GM19324 (cell line): ENCODE results near the gene NOXO1.

Experiments
- ATAC-seq: cut with Tn5 transposase; IDR thresholded peaks from one replicate; pipeline ENCODE4 v1.9.1; 2021; ENCODE audit warnings: mild to moderate bottlenecking, moderate library complexity; ENCODE audit not compliant: unreplicated experiment, low FRiP score

Gene NOXO1

GRCh38 chr16:1982013-1982433 lies 754 bp upstream of the NOXO1 start:
- ATAC-seq: no peak

- ATAC-seq: no peak
These were observed 540 bp downstream of the NOXO1 start for GRCh38 chr16:1980770-1981087.

DNA sequence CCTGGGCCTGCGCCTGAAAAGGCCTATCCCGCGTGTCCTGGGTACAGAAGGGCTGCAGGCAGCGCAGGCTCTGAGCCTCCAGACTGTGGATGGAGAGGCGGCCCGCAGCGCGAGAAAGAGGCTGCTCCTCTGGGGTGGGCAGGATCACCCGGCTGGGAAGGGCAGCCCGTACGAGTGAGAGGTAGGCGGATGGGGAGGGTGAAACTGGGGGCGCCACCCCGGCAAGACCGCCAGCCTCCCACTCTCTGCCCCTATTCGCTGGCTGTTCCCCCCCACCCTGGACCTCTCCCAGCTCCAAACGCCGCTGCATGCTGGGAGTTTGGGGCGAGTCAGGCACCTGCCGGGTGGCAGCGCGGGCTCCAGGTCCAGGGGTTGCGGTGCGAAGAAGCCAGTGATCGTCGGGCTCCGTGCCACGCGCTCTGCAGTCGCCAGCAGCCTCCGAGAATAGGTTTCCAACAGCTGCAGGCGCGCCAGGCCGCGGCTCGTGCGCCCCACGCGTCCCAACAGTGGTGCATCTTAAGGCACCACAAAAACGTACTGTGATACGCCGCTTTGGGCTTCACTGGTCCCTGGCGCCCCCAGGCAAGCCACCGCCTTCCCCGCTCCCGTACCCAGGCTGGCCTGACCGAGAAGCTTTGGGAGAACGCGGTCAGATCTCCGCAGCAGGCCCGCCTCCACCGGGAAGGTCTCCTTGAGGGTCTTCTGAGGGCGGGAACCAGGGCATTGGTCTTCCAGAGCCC lies 1.1 kb downstream of the NOXO1 start:
- no peak for ATAC-seq

DNA sequence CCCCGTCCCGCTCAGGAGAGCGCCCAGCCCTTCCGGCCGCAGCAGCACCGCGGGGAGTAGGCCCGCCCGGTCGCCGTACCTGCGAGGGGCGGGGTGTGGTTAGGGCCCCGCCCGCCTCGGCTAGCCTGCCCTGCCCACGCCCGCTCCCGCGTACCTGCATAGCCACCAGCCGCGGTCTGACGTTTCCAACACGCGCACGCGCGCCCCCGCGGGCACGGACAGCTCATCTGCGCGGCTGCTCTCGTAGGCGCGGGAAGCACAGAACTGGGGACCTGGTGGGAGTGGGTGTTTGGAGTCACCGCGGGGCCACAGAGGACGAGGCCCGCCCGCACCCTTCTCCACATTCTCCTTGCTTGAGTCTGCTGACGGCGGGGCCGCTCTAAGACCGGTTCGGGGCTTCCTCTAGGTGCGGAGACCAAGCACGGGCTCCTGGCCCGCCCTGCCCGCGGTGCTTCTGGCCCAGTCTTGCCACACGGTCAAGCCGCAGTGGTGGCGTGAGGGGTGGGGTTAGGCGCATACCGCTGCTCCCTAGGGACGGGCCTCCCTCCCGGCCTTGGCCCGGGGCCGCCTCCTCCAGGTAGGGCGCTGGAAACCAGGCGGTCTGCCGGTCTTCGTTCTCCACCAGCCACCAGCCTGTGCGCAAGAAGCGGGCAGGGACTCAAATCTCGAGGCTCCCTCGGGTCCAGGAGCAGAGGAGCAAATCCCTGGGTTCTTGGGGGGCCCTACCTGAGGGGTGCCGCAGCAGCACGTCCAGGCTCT lies 1.8 kb downstream of the NOXO1 start:
- ATAC-seq: no peak

GRCh38 chr16:1978476-1979120 lies 2.7 kb downstream of the NOXO1 start:
- no peak for ATAC-seq

DNA sequence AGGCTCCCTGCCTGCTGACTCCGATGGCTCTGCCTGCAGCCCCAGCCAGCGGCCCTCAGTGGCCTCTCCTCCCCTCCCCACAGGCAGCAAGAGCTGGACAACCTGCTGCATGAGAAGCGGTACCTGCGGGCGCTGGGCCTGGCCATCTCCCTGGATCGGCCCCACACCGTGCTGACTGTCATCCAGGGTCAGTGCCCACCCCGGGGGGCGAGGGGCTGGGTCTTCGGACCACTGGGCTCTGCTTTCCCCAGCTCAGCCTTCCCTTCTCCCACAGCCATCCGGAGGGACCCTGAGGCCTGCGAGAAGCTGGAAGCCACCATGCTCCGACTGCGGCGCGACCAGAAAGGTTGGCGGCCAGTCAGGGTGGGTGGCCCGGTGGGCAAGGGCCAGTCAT lies 3.4 kb downstream of the NOXO1 start:
- no peak for ATAC-seq

- ATAC-seq: no peak
These were observed 4.1 kb downstream of the NOXO1 start for GRCh38 chr16:1976951-1977874.

DNA sequence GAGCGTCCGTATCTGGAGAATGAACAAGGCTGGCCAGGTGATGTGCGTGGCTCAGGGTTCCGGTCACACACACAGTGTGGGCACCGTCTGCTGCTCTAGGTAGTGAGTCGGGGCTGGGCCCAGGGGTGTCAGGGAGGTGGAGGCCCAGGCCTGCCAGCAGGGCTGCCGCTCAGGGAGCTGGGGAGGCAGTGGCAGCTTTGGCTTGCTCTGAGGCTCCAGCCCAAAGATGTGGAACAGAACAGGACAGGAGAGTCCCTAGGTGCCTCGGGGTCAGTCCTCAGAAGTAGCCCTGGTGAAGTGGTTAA lies 5.1 kb downstream of the NOXO1 start:
- no peak for ATAC-seq

- ATAC-seq: no peak
These were observed 5.6 kb downstream of the NOXO1 start for GRCh38 chr16:1975432-1976215.

DNA sequence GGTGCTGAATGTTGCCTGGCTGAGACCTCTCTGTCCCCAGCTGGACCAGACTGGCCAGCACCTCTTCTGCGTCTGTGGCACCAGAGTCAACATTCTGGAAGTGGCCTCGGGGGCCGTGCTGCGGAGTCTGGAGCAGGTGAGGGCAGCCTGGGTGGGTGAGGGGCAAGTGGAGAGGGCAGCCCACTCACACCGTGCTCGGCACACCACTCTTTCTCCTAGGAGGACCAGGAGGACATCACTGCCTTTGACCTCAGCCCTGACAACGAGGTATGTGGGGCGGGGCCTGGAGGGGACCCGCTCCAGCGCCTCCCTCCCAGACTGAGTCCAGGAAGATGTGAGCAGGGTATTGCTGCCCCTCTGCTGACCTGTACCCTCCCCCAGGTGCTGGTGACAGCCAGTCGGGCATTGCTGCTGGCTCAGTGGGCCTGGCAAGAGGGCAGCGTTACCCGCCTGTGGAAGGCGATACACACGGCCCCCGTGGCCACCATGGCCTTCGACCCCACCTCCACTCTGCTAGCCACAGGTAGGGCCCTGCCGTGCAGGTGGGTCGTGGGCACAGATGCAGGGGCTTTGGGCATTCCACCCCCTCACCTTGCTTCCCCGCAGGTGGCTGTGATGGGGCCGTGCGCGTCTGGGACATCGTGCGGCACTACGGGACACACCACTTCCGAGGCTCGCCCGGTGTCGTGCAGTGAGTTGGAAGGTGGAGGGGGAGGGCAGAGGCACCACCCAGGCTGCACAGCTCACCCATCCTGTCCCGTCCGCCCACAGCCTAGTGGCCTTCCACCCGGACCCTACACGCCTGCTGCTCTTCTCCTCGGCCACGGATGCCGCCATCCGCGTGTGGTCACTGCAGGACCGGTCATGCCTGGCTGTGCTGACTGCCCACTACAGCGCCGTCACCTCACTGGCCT lies 6.9 kb downstream of the NOXO1 start:
- ATAC-seq: no peak

- ATAC-seq: no peak
These were observed 7.7 kb downstream of the NOXO1 start for GRCh38 chr16:1973461-1974156.

- ATAC-seq: peak; percentile 6
These were observed 8.8 kb downstream of the NOXO1 start for GRCh38 chr16:1972490-1972877.

DNA sequence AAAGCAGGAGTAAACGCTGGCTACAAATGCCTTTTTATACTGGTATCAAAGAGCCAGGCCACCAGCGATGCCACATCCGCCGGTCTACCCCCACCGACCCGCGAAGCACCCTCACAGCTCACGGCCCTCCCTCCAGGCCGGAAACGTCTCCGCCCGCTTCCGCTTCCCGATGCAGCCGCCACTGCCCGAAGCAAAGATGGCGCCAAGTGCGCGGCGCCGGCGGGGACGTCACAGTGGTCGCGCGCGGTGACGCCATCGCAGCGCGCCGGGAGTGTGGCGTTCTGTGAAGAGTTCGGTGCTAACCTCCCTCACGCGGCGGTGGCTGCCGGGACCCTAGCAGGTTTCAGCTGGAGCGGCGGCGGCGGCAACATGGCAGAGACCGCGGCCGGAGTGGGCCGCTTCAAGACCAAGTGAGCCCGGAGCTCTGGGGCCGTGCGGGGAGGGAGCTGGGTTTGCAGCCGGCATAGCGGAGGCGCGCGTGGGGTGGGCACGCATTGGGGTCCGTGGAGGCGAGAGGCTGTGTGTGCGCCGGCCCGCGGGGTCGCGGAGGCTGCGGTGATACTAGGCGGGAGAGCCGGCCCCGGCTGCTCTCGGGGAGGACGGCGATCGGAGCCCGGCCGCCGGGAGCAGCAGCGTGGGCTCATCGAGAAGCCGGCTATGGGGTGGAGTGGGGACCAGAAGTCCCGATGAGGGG lies 9.3 kb downstream of the NOXO1 start, which contains the start of gene TBL3:
Gene TBL3 (plus strand): TSS at position 258 of the 694 bp plus-strand sequence. CDS start 112 bp downstream, at position 370.
- ATAC-seq: peak; percentile 88

- no peak for ATAC-seq
These were observed 12.9 kb downstream of the NOXO1 start for GRCh38 chr16:1968146-1968953.

DNA sequence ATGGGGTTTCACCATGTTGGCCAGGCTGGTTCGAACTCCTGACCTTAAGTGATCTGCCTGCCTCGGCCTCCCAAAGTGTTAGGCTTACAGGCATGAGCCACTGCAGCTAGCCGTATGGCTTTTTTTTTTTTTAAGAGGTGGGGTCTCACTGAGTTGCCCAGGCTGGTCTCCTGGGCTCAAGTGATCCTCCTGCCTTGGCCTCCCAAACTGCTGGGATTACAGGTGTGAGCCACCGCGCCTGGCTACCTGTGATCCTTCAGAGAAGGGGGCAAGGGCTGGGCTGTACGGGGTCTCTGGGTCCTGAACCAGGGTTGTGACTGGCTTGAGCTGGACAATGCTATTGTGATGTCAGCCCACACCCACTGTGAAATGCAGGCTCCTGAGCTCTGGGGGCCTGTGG lies 14.8 kb downstream of the NOXO1 start, which contains the start of gene RNF151:
Gene RNF151 (plus strand): TSS at position 397 of the 400 bp plus-strand sequence. CDS start 26 bp downstream, outside the sequence.
- no peak for ATAC-seq

DNA sequence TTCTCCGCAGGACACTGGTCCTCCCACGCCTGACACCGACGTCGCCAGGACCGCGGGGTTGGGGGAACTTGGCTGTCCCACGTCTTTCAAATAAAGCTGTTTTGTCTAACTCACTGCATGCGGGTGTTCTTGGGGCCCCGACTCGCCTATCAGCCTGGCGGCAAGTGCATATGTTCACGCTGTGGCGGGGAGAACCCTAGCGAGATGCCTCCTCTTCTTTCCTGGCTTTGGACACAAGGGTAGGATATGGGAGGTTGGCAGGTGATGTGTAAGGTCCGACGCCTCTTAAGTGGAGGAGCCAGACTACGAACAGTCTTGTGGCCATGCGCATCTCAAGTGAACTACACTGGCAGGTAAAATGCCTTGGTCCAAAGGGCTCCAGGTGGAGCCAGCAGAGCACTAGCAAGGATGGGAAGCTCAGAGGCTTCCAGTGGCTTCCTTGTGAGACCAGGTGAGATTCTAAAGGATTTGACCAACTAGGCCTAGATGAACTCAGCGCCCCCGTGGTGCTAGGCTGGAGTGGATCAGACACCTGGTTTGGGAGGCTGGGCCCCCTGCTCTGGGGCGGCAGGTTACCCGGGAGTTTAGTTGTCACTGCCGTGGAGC lies 15.8 kb downstream of the NOXO1 start:
- ATAC-seq: no peak
